Fibroblast of lung (primary cell): ENCODE data around the gene ACTRT2.

Experiments
- CTCF ChIP-seq, 2 donors: IDR thresholded peaks in 1 of 2; conservative IDR thresholded peaks in 1 of 2; 1 replicate in 1 of 2; 2 replicates in 1 of 2; pipeline ENCODE4 v1.5.1; 2011 to 2012; ENCODE audit warnings: low read length in 2 of 2, control low read depth in 1 of 2, inconsistent platforms in 1 of 2, low read depth in 1 of 2, mild to moderate bottlenecking in 1 of 2
- EZH2 ChIP-seq: IDR thresholded peaks from 2 replicates; pipeline ENCODE4 v1.5.1; 2012; ENCODE audit warnings: low read length, control low read depth, mild to moderate bottlenecking; ENCODE audit errors: missing control alignments

GRCh38 chr1:2973601-2974593 lies 47.4 kb upstream of the ACTRT2 start:
- TF ChIP-seq CTCF (conservative IDR thresholded peaks at IDR 0.05 in 1 of 2, IDR thresholded peaks at IDR 0.05 in 1 of 2; ENCODE audit: low read depth in 1 of 2, low read length in 2 of 2), result no peak
- no peak for TF ChIP-seq EZH2
